Spleen (tissue), 7 donors: Measurements from ENCODE around the gene YIPF3.

Experiments
- CTCF ChIP-seq, 11 experiments: fragments of 200-600 bp in 7 of 11; fragments of 450-650 bp in 4 of 11; sonication (generic) in 4 of 11; IDR thresholded peaks in 8 of 11; conservative IDR thresholded peaks in 3 of 11; 1 replicate in 7 of 11; 2 replicates in 4 of 11; pipeline versions ENCODE4 v1.4.0 to v1.8.0; 2016 to 2021; ENCODE audit warnings: antibody characterized with exemption in 11 of 11, inconsistent platforms in 4 of 11, mild to moderate bottlenecking in 1 of 11
- POLR2A ChIP-seq, 3 donors: fragments of 450-650 bp; IDR thresholded peaks; one replicate each; pipeline ENCODE4 v1.5.1; 2017; ENCODE audit warnings: antibody characterized with exemption in 3 of 3, mild to moderate bottlenecking in 1 of 3
- POLR2AphosphoS5 ChIP-seq, 3 donors: sonication (generic); formaldehyde crosslinking; IDR thresholded peaks; one replicate each; pipeline ENCODE4 v1.5.1; 2017; ENCODE audit warnings: antibody characterized with exemption in 3 of 3
- donor health status: DM: no; HTN: no; CAD: no; lungs with moderate emphysema.
- donor health status: DM: no; HTN: no; CAD: no.
- donor health status: DM: no; HTN: no; CAD: no.

DNA sequence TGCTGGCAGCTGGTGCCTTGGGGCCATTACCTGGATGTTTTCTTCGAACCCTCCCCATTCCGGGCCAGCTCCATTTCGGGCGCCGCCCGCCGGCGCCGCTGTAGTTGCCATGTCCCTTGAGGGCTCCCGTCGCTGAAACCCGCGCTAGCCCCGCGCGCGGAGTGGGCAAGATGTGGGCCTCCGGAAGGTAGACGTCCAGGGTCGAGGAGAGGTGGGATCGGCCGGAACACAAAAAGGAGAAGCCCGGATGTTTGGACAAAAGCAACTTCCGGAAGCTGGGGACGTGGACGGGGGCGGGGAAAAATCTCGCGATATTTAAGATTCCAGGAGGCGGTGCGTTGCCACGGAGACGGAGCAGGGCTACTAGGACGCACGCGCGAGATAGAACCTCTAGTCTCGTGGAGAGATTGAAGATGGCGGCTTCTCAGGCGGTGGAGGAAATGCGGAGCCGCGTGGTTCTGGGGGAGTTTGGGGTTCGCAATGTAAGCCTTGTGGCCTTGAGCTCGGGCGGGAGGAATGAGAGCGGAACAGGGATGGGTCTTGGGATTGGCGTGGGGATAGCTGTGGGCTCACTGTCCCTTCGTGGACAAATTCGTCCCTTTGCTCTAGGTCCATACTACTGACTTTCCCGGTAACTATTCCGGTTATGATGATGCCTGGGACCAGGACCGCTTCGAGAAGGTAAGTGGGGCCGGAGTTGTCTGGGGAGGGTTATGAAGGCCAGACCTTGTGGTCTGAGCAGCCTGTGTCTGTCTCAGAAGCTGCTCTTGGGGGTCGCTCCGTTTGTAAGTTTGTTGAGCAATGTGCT is at the start of gene YIPF3, which contains the start of gene POLR1C:
- peak in 3 of 11 experiments; percentile 11 to 29 (median 18) for TF ChIP-seq CTCF (IDR thresholded peaks at IDR 0.05 in 8 of 11, conservative IDR thresholded peaks at IDR 0.05 in 3 of 11)
- TF ChIP-seq POLR2AphosphoS5 (IDR thresholded peaks at IDR 0.05): peak; percentile 86 to 88 (median 87)
- no peak for TF ChIP-seq POLR2A (IDR thresholded peaks at IDR 0.05)
